ENCODE results near the gene ELK3. TPM values are rescaled to one million over a fixed set of nuclear protein-coding genes. Genes with fewer than 3 reads are reported as not detected.

Gene ELK3
- total and polyA plus RNA-seq, 9 of the 15 experiments (the other 6 are each of a cell fraction or from before 2014, with no cell fraction given), result 1.5 to 5.5 (median 2.9) TPM

- intact Hi-C loops (cut with micrococcal nuclease), result loop anchor here (5.0 kb wide), 1 partner anchor 39 kb away; no protein-coding TSS in a partner anchor
- TSS peak; percentile 45 for BruUV-seq (replicated peaks)
- FAIRE-seq (no peak), DNase-seq (ENCODE audit: extremely low read depth in 1 of 4, low spot score in 3 of 4) (no peak), ATAC-seq (no peak)
- 75% methylated on average over 6 of the region's 6 CpGs for WGBS (ENCODE audit: insufficient coverage, low coverage, missing lambda C conversion rate)
- H3K36me3 ChIP-seq (ENCODE audit: control insufficient read depth, insufficient read depth, low read length), result no peaks in the 10 kb centered on the region
- H3K9me1 ChIP-seq (ENCODE audit: control insufficient read depth, insufficient read depth, low read length), result no peaks in the 10 kb centered on the region
- H3K9me3 ChIP-seq (replicated peaks; ENCODE audit: control insufficient read depth, insufficient read depth, low read depth, low read length), result no peaks in the 10 kb centered on the region
- in situ Hi-C loops (cut with MboI), result no loop called here
- H3K9ac ChIP-seq (ENCODE audit: insufficient read depth in 1 of 2, low read depth in 2 of 2, low read length in 2 of 2), result no peak overlapping the region
- POLR2A ChIA-PET, result interaction anchor here (1.0 kb wide), 1 partner anchor 9 kb away, joined by 3 read pairs; no protein-coding TSS in a partner anchor
- H2AFZ ChIP-seq (ENCODE audit: low read depth, low read length), result no peak overlapping the region
- no peaks in the 10 kb centered on the region for H4K20me1 ChIP-seq (replicated peaks; ENCODE audit: control insufficient read depth, insufficient read depth, low read length)
- CTCF ChIA-PET (ENCODE audit: low intra/inter-chr PET ratio), result no interaction called here
- no peaks in the 10 kb centered on the region for H3K79me2 ChIP-seq (ENCODE audit: control insufficient read depth, insufficient read depth, low read length)
- H3K4me1 ChIP-seq (replicated peaks in 1 of 2; ENCODE audit: control insufficient read depth in 2 of 2, insufficient read depth in 2 of 2, low read length in 2 of 2), result peaks cover 14% of the 10 kb centered on the region in 2 experiments
- TF ChIP-seq ZKSCAN8 (CRISPR knock-in tag; IDR thresholded peaks at IDR 0.05) (no peak), ZNF12 (CRISPR knock-in tag; IDR thresholded peaks at IDR 0.05) (no peak)
- no peak overlapping the region for H3K27ac ChIP-seq (ENCODE audit: extremely low read depth, low read depth, low read length)
- H3K4me3 ChIP-seq, result no peak overlapping the region
- peaks cover 2 to 9% of the 10 kb centered on the region in 2 experiments; a peak in 3 of 5 replicates for H3K27me3 ChIP-seq (ENCODE audit: control insufficient read depth in 2 of 2, insufficient read depth in 2 of 2, low read length in 2 of 2)
- no peak overlapping the region for H3K4me2 ChIP-seq (ENCODE audit: insufficient read depth, low read length)
These were observed 2.6 kb downstream of the ELK3 start for GRCh38 chr12:96196781-96197180.

GRCh38 chr12:96197503-96198272, 3.5 kb downstream of the ELK3 start:
- no peak overlapping the region for H3K4me2 ChIP-seq (ENCODE audit: insufficient read depth, low read length)
- H3K4me3 ChIP-seq, result no peak overlapping the region
- intact Hi-C loops (cut with micrococcal nuclease), result loop anchor here (5.0 kb wide), 1 partner anchor 40 kb away; no protein-coding TSS in a partner anchor
- ATAC-seq, result no peak
- no peaks in the 10 kb centered on the region for H3K36me3 ChIP-seq (ENCODE audit: control insufficient read depth, insufficient read depth, low read length)
- ChIA-PET POLR2A (interaction anchor here (1.0 kb wide), 1 partner anchor 8 kb away, joined by 3 read pairs; no protein-coding TSS in a partner anchor), CTCF (ENCODE audit: low intra/inter-chr PET ratio) (no interaction called here)
- WGBS (ENCODE audit: insufficient coverage, low coverage, missing lambda C conversion rate), result 18% methylated on average over 3 of the region's 3 CpGs
- H3K9me1 ChIP-seq (ENCODE audit: control insufficient read depth, insufficient read depth, low read length), result no peaks in the 10 kb centered on the region
- H3K27me3 ChIP-seq (ENCODE audit: control insufficient read depth in 2 of 2, insufficient read depth in 2 of 2, low read length in 2 of 2), result peaks cover 2 to 9% of the 10 kb centered on the region in 2 experiments; a peak in 3 of 5 replicates
- no peaks in the 10 kb centered on the region for H3K9me3 ChIP-seq (replicated peaks; ENCODE audit: control insufficient read depth, insufficient read depth, low read depth, low read length)
- no peak overlapping the region for H2AFZ ChIP-seq (ENCODE audit: low read depth, low read length)
- no peaks in the 10 kb centered on the region for H4K20me1 ChIP-seq (replicated peaks; ENCODE audit: control insufficient read depth, insufficient read depth, low read length)
- no TSS peak for BruUV-seq (replicated peaks)
- H3K9ac ChIP-seq (ENCODE audit: insufficient read depth in 1 of 2, low read depth in 2 of 2, low read length in 2 of 2), result no peak overlapping the region
- H3K79me2 ChIP-seq (ENCODE audit: control insufficient read depth, insufficient read depth, low read length), result no peaks in the 10 kb centered on the region
- no peak for TF ChIP-seq ZNF175 (CRISPR knock-in tag; IDR thresholded peaks at IDR 0.05; ENCODE audit: low read depth)
- in situ Hi-C loops (cut with MboI), result no loop called here
- H3K4me1 ChIP-seq (replicated peaks in 1 of 2; ENCODE audit: control insufficient read depth in 2 of 2, insufficient read depth in 2 of 2, low read length in 2 of 2), result peaks cover 14% of the 10 kb centered on the region in 2 experiments
- no peak overlapping the region for H3K27ac ChIP-seq (ENCODE audit: extremely low read depth, low read depth, low read length)
- FAIRE-seq, result no peak
- no peak for DNase-seq (ENCODE audit: extremely low read depth in 1 of 4, low spot score in 3 of 4)
